HG03280 (cell line): ENCODE results near the gene QRFP.

ENCODE experiments used
- ATAC-seq: cut with Tn5 transposase; IDR thresholded peaks from one replicate; pipeline ENCODE4 v1.9.1; 2021; ENCODE audit warnings: mild to moderate bottlenecking, moderate library complexity; ENCODE audit not compliant: unreplicated experiment

QRFP gene, protein sequence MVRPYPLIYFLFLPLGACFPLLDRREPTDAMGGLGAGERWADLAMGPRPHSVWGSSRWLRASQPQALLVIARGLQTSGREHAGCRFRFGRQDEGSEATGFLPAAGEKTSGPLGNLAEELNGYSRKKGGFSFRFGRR

DNA sequence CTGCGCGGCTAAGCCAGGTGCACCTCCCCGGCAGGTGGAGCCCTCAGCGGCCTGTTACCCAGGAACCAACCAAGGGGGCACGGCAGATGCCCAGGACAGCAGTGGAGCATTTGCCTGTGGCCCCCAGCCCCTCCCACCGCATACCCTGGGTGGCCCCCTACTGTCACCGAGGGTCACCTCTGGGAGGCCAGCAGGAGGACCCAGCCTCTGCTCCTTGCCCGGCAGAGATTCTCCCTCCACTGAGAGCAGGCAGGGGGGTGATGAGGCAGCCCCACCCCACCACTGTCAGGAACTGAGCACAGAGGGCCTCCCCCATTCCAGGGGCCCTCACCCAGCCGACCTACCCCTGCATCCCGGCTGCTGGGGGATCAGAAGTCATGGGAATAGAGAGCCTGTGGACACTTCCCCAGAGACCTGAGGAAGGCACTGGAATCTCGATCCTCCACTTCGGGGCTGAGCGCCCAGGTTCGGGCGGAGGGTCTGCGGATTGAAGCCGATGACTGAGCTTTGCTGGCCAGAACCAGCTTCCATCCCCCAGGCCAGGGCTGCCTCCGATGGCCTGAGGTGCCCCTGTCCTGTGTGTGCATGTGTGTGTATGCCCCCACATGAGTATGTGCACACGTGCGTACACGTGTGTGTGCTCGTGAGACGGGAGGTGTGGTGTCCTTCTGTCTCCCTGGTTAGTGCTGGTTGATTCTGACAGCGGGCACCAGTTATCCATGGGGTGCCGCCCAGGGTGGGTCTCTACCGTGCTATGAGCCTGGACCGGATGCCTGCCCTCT is at the start of gene QRFP:
Gene QRFP, minus strand, starts transcription at position 580 of the 782 bp plus-strand sequence. CDS start 2,974 bp downstream, outside the sequence.
- ATAC-seq = no peak

- ATAC-seq = no peak
Measured at GRCh38 chr9:130945173-130945572, 48.6 kb upstream of the QRFP start.

DNA sequence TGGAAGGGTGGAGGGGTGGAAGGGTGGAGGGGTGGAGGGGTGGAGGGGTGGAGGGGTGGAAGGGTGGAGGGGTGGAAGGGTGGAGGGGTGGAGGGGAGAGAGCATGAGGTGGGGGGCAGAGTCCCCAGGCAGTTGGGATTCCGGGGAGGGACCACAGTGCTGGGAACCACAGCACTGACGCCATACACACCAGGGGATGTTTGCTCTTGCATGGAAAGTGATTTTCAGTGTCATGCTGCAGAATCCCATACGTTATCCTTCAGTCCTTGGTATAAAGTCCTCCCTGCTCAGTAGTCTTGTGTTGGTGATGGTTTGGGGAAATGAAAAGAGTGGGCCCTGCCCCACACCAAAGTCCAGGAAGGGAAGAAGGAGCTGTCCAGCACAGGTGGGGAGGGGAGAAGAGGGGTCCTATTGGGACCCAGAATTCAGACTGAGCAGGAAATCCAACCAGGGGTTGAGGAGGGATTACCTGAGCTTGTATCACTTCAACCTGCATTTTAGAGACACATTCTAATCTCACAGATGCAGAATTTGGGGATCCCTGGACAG is 48.0 kb upstream of the QRFP start:
- ATAC-seq = no peak

- ATAC-seq = no peak
Measured at GRCh38 chr9:130943777-130944176, 47.2 kb upstream of the QRFP start.

DNA sequence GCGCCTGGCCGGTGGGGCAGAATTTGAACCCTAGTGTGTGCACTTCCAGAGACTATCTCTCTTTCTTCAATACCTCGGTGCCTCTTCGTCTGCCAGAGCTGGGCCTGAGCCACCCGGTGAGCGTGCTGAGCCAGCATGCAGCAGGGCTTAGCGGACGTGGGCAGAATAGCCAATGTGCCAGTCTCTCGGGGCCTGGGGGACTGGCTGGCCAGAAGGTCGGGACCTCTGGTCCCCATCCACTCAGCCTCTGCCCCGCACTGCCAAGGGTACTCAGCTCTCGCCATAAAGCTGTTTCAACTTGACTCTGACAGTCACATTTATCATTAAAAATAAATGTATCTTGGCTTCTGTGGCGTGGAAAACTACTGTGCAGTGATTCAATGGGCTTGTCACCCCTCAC is 46.6 kb upstream of the QRFP start:
- no peak for ATAC-seq

- ATAC-seq = no peak
Measured at GRCh38 chr9:130942679-130943078, 46.1 kb upstream of the QRFP start.

DNA sequence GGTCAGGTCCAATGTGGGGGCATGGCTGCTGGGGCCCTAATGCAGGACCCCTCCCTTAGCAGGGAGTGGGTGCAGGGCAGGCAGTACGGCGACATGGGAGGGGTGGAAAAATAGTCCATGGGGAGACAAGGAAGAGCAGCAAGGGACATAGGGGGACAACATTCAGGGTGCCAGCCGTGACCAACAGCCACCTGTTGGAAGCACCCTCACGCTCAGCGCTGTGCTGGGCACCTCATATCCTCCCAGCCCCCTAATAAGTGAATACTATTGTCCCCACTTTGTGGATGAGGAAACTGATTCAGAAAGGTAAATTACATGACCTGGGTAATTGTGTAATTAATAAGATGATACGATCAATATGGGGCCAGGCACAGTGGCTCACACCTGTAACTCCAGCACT is 45.5 kb upstream of the QRFP start:
- ATAC-seq = no peak

DNA sequence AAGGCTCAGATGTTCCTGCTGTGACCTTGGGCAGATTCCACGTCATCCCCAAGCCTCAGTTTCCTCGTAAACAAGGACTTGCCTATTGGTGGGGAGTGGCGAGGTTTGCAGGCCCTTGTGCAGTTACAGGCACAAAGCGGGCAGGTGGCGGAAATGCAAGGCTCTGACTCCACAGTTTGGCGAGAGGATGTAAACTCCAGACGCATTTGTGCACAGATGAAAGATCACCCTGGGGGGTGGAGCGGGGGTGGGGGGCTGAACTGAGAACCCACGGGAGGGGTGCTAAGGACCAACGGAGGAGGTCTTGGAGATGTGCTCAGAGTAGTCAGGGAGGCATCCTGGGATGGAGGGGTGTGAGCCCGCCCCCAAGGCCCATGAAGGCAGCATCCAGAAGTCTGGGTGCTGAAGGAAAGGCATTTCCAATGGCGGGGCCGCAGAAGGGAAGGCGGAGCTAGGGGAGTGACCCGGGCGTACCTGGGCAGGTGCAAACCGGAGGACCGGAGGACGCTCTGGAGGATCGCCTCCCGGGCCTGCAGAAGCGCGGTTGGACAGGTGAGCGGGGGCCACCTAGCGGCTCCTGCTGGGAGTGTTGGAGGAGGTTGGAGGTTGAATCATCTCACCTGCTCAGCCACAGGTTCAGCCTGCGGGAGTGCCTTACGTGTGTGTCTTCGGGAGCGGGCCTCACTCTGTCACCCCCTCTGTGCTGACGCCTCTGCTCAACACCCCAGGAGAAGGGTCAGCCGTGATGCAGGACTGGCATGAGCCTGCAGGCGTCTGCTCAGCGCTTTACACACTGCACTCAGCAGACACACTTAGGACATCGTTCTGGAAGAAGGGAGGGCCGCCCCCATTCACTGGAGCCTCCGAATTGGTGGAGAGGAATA is 44.3 kb upstream of the QRFP start:
- peak; percentile 46 for ATAC-seq

DNA sequence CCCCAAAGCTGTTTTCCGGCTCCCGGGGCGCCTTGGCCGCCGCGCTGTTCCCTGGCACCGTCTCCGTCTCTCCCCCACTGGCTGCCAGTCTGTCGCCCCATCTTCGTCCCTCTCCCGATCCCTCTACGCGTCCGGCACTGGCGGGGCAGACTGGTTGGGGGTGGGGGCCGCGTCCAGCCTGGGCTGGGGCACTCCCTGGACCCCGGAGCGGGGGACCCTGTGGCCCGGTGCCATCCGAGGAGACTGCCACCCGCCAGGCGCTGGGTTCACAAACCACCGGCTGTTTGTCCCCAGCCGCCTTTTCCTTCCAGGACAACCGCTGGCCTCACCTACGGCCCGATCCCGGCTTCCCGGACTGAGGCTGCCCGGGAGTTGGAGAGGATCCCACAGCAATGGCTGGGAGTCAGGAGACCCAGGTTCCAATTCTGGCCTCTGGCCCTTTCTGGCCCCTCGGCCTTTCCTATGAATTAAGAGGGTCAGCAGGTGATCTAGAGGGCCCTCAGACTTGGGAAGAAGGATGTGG is 43.5 kb upstream of the QRFP start:
- ATAC-seq = no peak

GRCh38 chr9:130939405-130940026 is 42.9 kb upstream of the QRFP start:
- ATAC-seq = no peak

DNA sequence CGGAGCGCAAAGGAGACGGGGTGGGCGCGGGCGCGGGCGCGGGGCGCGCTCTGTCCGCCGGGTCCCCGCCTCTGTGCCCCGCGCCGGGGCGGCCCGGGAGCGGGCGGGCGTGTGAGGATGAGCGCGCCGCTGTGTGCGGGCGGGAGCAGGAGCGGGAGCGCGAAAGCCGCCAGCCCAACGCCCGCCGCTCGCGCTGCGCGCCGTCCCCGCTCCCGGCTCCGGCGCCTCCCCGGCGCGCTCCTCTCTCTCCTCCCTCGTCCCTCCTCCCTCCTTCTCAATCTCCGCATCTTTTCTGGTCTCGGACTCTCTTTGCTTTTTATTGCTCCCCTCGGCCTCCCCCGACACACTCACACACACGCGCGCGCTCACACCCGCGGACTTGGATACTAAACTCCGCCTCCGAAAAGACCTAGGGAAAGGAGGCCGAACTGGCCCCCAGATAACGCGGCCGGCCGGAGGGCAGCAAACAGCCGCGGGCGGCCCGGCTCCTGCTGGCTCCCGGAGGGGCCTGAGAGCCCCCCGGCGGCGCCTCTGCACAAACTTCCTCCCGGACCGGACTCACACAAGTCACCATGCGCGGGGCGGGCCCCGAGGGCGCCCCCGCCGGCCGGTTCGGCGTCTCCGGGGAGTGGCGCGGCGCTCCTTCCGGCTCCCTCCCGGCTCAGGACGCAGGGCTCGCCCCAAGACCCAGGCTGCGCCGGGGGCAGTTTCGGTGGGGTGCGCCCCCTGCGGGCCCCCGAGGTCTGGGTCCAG is 42.2 kb upstream of the QRFP start, which contains the start of gene FIBCD1:
Gene FIBCD1, minus strand, starts transcription at position 596 of the 753 bp plus-strand sequence. CDS start 640 bp downstream, outside the sequence.
- no peak for ATAC-seq

DNA sequence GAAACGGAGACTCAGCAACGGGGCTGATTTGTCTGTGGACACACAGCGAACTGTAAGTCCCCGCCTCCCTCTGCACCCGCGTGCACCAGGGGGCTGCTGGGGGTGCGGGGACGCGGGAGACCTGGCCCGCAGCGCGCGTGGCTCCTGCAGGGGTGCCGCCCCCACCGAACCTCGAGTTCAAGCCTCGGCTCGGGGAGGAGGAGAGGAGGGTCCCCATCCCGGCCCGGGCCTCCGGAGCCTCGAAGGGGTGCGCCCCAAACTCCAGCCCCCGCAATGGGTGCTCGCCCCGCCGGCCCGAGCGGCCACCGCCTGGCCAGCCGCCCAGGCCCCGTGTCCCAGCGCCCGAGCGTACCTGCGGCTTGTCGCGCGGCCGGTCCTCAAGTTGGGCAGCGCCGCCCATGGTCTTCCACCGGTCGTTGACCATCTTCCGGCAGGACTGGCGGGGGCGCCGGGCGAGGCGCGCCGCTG is 41.6 kb upstream of the QRFP start:
- ATAC-seq = no peak

DNA sequence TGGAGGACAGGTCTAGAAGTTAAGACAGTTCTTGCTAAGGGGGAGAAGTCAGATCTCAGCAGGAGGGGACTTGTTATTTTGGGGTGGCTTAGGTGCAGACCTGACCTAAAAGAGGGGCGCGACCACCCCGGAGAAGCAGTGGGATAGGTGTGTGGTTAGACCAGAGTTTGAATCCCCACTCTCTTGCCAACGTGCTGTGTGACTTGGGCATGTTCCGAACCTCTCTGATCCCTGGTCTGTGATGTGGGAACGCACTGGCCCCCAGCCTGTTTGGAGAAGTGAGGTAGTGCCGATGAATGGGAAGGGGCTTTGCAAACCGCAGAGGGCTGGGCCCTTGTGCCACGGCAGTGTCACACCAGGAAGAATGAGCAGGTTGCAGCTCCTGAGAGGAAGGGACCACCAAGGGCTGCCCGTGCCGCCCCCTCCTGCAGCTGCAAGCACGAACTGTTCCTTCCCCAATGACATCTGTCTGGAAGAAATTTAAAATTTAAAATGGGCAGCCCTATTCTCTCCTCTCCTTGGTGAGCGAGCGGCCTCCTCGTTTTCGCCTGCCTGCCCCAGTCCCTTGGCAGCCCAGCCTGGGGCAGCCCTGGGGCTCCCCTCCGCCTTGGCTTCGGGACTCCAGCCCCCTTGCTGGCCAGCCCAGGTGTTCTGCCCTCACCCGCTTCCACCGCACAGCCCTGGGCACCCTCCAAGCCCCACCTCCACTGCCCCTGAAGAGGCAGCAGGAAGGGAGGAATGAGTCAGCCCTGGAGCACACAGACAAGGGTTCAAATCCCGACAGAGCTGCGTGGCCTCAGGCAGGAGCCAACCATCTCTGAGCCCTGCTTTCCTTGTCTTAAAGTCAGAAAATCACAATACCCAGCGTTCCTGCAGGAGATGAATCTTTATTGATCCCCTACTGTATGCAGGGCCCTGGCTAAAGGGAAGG is 40.8 kb upstream of the QRFP start:
- no peak for ATAC-seq

DNA sequence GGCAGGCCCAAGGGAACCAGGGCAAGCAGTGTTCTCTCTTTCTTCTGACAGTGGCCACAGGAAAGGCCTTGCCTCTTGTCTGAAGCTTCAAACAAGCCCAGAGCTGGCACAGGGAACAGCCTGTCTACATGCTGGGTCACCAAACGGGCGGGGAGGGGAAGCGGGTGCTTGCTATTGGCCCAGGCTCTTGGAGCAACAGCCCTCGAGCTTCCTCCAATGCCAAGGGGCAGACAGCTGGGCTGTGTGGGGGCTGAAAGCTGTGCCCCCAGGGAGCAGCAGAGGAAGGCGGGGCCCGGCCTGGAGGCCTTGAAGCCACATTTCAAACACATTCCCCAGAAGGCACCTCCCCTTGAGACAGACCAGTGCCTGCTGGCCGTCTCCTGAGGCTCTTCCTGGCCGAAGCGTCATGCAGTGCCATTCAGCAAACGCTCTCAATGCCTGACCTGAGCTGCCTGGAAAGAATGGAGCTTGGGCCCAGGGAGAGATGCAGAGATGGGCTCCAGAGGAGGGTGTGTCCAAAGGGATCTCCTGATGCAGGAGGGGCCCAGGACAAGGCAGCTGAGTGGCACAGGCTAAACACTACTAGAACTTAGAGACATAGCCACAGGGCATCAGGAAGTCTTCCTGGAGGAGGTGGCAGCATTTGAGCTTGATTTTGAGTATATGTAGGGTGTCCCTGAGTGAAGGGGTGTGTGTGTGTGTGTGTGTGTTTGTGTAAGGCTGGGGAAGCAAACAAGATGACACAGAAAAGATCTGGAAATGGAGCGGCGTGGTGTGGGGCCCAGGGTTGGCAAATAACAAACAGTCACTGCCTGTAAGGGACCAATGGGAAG is 39.9 kb upstream of the QRFP start:
- no peak for ATAC-seq

DNA sequence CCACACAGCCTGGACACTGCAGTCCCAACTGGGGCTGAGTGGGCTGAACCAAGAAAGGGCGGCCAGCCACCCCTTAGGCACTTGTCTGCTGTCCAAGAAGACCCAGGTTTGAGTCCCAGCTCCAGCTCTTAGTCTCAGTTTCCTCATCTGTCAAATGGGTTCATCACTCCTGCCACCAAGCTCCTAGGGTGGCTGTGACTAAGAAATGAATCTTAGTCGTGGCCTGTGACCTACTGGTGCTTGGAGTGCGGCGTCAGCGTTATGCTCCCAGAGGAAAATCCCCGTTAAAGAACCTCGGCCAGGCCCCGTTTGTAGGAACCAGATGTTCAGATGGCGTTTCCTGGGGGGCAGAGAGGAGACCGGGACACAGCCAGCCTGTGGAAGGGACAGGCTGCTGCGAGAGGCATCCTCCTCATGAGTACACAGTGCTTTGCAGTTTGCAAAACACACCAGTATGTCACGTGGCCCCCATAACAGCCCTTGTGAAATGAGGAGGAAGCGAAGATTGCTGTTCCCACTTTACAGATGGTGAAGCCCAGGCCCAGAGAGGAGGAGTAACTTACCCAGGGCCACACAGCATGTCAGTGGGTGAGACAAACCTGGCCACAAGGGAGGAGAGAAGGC is 39.1 kb upstream of the QRFP start:
- no peak for ATAC-seq

GRCh38 chr9:130934702-130935647 is 38.4 kb upstream of the QRFP start:
- ATAC-seq = no peak
